ENCODE data around the gene FNIP2. TPM values are rescaled to one million over a fixed set of nuclear protein-coding genes. Genes with fewer than 3 reads are reported as not detected.

Gene FNIP2
- total and polyA plus RNA-seq, 11 donors, result 14.5 to 87.4 (median 40.9) TPM

GRCh38 chr4:158940271-158940670 lies 171.4 kb downstream of the FNIP2 start:
- Histone ChIP-seq H3K4me1 (peaks cover 0 to 12% (median 0%) of the 10 kb centered on the region in 12 donors), H3K36me3 (no peaks in the 10 kb centered on the region), H3K27me3 (no peaks in the 10 kb centered on the region), H3K27ac (no peak overlapping the region), H3K9me3 (no peaks in the 10 kb centered on the region), H3K4me3 (no peak overlapping the region)
- intact Hi-C loops (cut with DNase I), result no loop called here
- TF ChIP-seq CTCF (IDR thresholded peaks at IDR 0.05), result no peak
- ATAC-seq (no peak), DNase-seq (no peak)
- WGBS, 4 donors, result 92 to 94% (median 92%) methylated on average over 2 of the region's 2 CpGs

- Histone ChIP-seq H3K27me3 (no peaks in the 10 kb centered on the region), H3K27ac (no peak overlapping the region), H3K36me3 (no peaks in the 10 kb centered on the region), H3K4me3 (no peak overlapping the region), H3K9me3 (no peaks in the 10 kb centered on the region), H3K4me1 (peaks cover 0 to 5% (median 0%) of the 10 kb centered on the region in 12 donors)
- TF ChIP-seq CTCF (IDR thresholded peaks at IDR 0.05), result no peak
- TF ChIP-seq POLR2A (IDR thresholded peaks at IDR 0.05), result no peak
- ATAC-seq, result no peak
- no peak for DNase-seq
- intact Hi-C loops (cut with DNase I), result no loop called here
These were observed 172.5 kb downstream of the FNIP2 start for GRCh38 chr4:158941321-158941720.

GRCh38 chr4:158941895-158942294 lies 173.1 kb downstream of the FNIP2 start:
- ATAC-seq (no peak), DNase-seq (no peak)
- H3K27me3 ChIP-seq, result no peaks in the 10 kb centered on the region
- H3K36me3 ChIP-seq, result no peaks in the 10 kb centered on the region
- H3K9me3 ChIP-seq, result no peaks in the 10 kb centered on the region
- no peak overlapping the region for H3K27ac ChIP-seq
- intact Hi-C loops (cut with DNase I), result no loop called here
- TF ChIP-seq CTCF (IDR thresholded peaks at IDR 0.05) (no peak), POLR2A (IDR thresholded peaks at IDR 0.05) (no peak)
- H3K4me3 ChIP-seq, result no peak overlapping the region
- no peaks in the 10 kb centered on the region for H3K4me1 ChIP-seq
- WGBS, 4 donors, result 94 to 96% (median 95%) methylated on average over 2 of the region's 2 CpGs

- Histone ChIP-seq H3K27me3 (no peaks in the 10 kb centered on the region), H3K4me1 (peaks cover 0 to 14% (median 0%) of the 10 kb centered on the region in 12 donors), H3K4me3 (no peak overlapping the region), H3K27ac (no peak overlapping the region), H3K9me3 (no peaks in the 10 kb centered on the region), H3K36me3 (no peaks in the 10 kb centered on the region)
- intact Hi-C loops (cut with DNase I), result no loop called here
- DNase-seq, result no peak
- ATAC-seq, result no peak
- WGBS, 4 donors, result 92 to 95% (median 93%) methylated on average over 5 of the region's 5 CpGs
- TF ChIP-seq POLR2A (IDR thresholded peaks at IDR 0.05) (no peak), CTCF (IDR thresholded peaks at IDR 0.05) (no peak)
These were observed 176.8 kb downstream of the FNIP2 start for GRCh38 chr4:158945529-158946108.

Data from heart left ventricle (tissue), 16 donors.